ENCODE measurements around the gene TMEM131.

The TMEM131 gene

DNA sequence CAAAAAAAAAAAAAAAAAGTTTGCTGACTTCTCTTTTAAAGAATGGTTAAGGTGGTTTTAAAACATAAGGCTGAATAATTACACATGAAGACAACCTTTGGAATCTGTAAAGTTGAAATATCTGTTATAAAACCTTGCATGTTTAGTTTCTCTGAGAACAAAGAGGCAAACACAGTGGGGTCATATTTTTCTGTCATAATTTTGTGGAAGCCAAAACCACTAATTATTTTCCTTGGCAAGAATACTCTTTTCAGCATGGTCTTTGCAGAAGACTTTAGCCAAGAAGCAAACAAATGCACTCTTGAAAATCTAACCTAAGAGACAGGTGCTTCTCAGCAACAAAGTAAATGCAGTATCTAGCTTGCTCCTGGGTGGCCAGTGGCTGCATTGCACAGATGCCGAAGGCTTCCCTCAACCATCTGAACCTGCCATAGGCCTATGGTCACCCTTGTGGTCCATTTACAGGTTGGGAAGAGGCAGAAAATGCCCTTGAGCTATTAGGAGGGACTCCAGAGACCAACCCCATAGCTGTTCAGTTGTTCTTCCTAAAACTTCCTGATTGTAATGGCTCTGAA lies 237.5 kb downstream of the TMEM131 start:
- Histone ChIP-seq H3K27me3 (ENCODE audit: insufficient read depth, low read length) (no peaks in the 10 kb centered on the region), H2BK12ac (ENCODE audit: low read length) (no peak overlapping the region), H3K4me1 (ENCODE audit: control insufficient read depth in 1 of 2, insufficient read depth in 2 of 2, low read length in 2 of 2) (no peaks in the 10 kb centered on the region), H4K91ac (ENCODE audit: low read depth, low read length) (no peak overlapping the region), H2AK5ac (ENCODE audit: low read length) (no peak overlapping the region), H3K4me3 (ENCODE audit: low read depth, low read length) (no peak overlapping the region), H2BK120ac (ENCODE audit: insufficient read depth, low read length, poor library complexity) (no peak overlapping the region), H3K18ac (ENCODE audit: low read length) (no peak overlapping the region), H4K8ac (ENCODE audit: low read depth, low read length) (no peak overlapping the region), H3K4me2 (ENCODE audit: low read length) (no peak overlapping the region), H3K4ac (ENCODE audit: low read depth, low read length) (no peak overlapping the region), H2AFZ (ENCODE audit: insufficient read depth, low read length, poor library complexity) (no peak overlapping the region), H2BK5ac (ENCODE audit: low read depth, low read length, poor library complexity) (no peak overlapping the region), H3K23ac (ENCODE audit: low read length) (no peak overlapping the region), H3K14ac (ENCODE audit: low read length) (no peak overlapping the region), H4K12ac (ENCODE audit: low read depth, low read length) (no peak overlapping the region), H3K36me3 (ENCODE audit: control insufficient read depth in 1 of 2, insufficient read depth in 2 of 2, low read length in 2 of 2) (peaks cover 35 to 46% of the 10 kb centered on the region in 2 experiments), H3K79me1 (ENCODE audit: low read length) (no peaks in the 10 kb centered on the region), H3K79me2 (ENCODE audit: control insufficient read depth, insufficient read depth, low read length, poor library complexity) (no peaks in the 10 kb centered on the region), H3K27ac (ENCODE audit: low read depth, low read length) (no peak overlapping the region), H3K9ac (ENCODE audit: low read length) (no peak overlapping the region), H3K9me3 (ENCODE audit: insufficient read depth, low read depth, low read length) (no peaks in the 10 kb centered on the region)
- DNase-seq, result no peak
- no CpG with 5 or more reads among the region's 1 CpG for WGBS (ENCODE audit: extremely low coverage, insufficient coverage, insufficient read length)

DNA sequence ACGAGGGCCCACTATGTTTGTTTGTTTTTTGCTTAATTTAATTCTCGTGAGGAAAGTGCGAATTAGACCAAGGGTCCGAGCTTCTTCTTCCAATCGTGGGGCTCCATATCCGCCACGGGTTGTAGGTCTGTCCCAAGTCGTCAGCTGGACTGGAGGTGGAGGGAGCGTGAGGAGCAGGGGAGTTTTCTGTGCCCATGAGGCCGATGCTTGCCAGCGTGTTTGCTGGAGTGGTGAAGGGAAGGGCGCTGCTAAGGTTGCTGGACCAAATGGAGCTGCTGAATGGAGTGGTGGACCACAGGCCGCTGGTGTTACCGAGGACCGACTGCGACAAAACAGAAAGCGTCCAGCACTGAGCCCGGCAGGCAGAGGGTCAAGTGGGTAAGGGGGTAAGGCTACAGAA lies 238.7 kb downstream of the TMEM131 start:
- WGBS (ENCODE audit: extremely low coverage, insufficient coverage, insufficient read length), result no CpG with 5 or more reads among the region's 18 CpGs
- Histone ChIP-seq H3K4me2 (ENCODE audit: low read length) (no peak overlapping the region), H2AK5ac (ENCODE audit: low read length) (no peak overlapping the region), H2AFZ (ENCODE audit: insufficient read depth, low read length, poor library complexity) (no peak overlapping the region), H3K27ac (ENCODE audit: low read depth, low read length) (no peak overlapping the region), H3K36me3 (ENCODE audit: control insufficient read depth in 1 of 2, insufficient read depth in 2 of 2, low read length in 2 of 2) (peaks cover 32 to 39% of the 10 kb centered on the region in 2 experiments), H4K12ac (ENCODE audit: low read depth, low read length) (no peak overlapping the region), H3K79me2 (ENCODE audit: control insufficient read depth, insufficient read depth, low read length, poor library complexity) (no peaks in the 10 kb centered on the region), H2BK5ac (ENCODE audit: low read depth, low read length, poor library complexity) (no peak overlapping the region), H3K4me3 (ENCODE audit: low read depth, low read length) (no peak overlapping the region), H3K9ac (ENCODE audit: low read length) (no peak overlapping the region), H3K14ac (ENCODE audit: low read length) (no peak overlapping the region), H3K9me3 (ENCODE audit: insufficient read depth, low read depth, low read length) (no peaks in the 10 kb centered on the region), H3K79me1 (ENCODE audit: low read length) (no peaks in the 10 kb centered on the region), H3K27me3 (ENCODE audit: insufficient read depth, low read length) (no peaks in the 10 kb centered on the region), H2BK120ac (ENCODE audit: insufficient read depth, low read length, poor library complexity) (no peak overlapping the region), H2BK12ac (ENCODE audit: low read length) (no peak overlapping the region), H3K18ac (ENCODE audit: low read length) (no peak overlapping the region), H4K91ac (ENCODE audit: low read depth, low read length) (no peak overlapping the region), H3K23ac (ENCODE audit: low read length) (no peak overlapping the region), H4K8ac (ENCODE audit: low read depth, low read length) (no peak overlapping the region), H3K4ac (ENCODE audit: low read depth, low read length) (no peak overlapping the region), H3K4me1 (ENCODE audit: control insufficient read depth in 1 of 2, insufficient read depth in 2 of 2, low read length in 2 of 2) (no peaks in the 10 kb centered on the region)
- DNase-seq, result no peak

- peaks cover 0 to 3% of the 10 kb centered on the region in 2 experiments for H3K4me1 ChIP-seq (ENCODE audit: control insufficient read depth in 1 of 2, insufficient read depth in 2 of 2, low read length in 2 of 2)
- peaks cover 21 to 25% of the 10 kb centered on the region in 2 experiments for H3K36me3 ChIP-seq (ENCODE audit: control insufficient read depth in 1 of 2, insufficient read depth in 2 of 2, low read length in 2 of 2)
- no peak overlapping the region for H4K8ac ChIP-seq (ENCODE audit: low read depth, low read length)
- no peak for DNase-seq
- no peaks in the 10 kb centered on the region for H3K79me2 ChIP-seq (ENCODE audit: control insufficient read depth, insufficient read depth, low read length, poor library complexity)
- no peaks in the 10 kb centered on the region for H3K79me1 ChIP-seq (ENCODE audit: low read length)
- no CpG with 5 or more reads among the region's 2 CpGs for WGBS (ENCODE audit: extremely low coverage, insufficient coverage, insufficient read length)
- no peak overlapping the region for H3K27ac ChIP-seq (ENCODE audit: low read depth, low read length)
- no peak overlapping the region for H3K4me2 ChIP-seq (ENCODE audit: low read length)
- no peak overlapping the region for H3K4me3 ChIP-seq (ENCODE audit: low read depth, low read length)
- no peak overlapping the region for H3K18ac ChIP-seq (ENCODE audit: low read length)
- no peak overlapping the region for H2BK5ac ChIP-seq (ENCODE audit: low read depth, low read length, poor library complexity)
- no peak overlapping the region for H3K23ac ChIP-seq (ENCODE audit: low read length)
- H2AFZ ChIP-seq (ENCODE audit: insufficient read depth, low read length, poor library complexity), result no peak overlapping the region
- no peak overlapping the region for H3K9ac ChIP-seq (ENCODE audit: low read length)
- no peaks in the 10 kb centered on the region for H3K9me3 ChIP-seq (ENCODE audit: insufficient read depth, low read depth, low read length)
- no peak overlapping the region for H4K12ac ChIP-seq (ENCODE audit: low read depth, low read length)
- no peak overlapping the region for H2BK120ac ChIP-seq (ENCODE audit: insufficient read depth, low read length, poor library complexity)
- H2BK12ac ChIP-seq (ENCODE audit: low read length), result no peak overlapping the region
- H3K4ac ChIP-seq (ENCODE audit: low read depth, low read length), result no peak overlapping the region
- no peaks in the 10 kb centered on the region for H3K27me3 ChIP-seq (ENCODE audit: insufficient read depth, low read length)
- H4K91ac ChIP-seq (ENCODE audit: low read depth, low read length), result no peak overlapping the region
- no peak overlapping the region for H2AK5ac ChIP-seq (ENCODE audit: low read length)
- no peak overlapping the region for H3K14ac ChIP-seq (ENCODE audit: low read length)
Observed at GRCh38 chr2:97755491-97755890, 240.3 kb downstream of the TMEM131 start.

DNA sequence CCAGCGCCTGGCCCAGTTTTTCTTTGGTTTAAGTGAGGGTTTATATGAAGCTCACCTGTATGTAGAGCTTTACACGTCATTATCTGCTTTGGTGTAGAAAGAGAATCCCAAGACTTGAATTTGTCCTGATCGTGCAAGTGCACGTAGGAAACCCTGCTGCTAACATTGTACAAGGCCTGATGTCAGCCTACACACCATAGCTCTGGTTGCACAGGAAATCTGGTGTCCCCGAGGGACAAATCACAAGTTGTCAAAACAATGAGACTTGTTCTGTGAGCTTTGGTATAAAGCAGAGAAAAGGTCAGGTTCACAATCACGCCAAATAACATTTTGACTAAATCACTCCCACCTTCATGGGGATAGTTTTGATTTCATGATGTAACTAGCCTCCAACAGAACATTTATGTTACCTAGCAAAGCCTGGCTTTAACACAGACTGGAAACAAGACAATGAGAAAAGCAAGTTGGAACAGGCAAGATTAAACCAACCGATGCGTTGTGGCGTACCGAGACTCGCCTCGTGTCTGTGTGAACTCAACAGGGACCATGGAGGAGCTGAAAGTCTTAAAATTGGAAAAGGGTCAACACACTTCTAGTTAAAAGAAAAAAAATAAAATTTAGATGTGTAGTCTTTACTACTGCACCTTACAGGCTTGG lies 240.9 kb downstream of the TMEM131 start:
- Histone ChIP-seq H3K27ac (ENCODE audit: low read depth, low read length) (no peak overlapping the region), H3K79me1 (ENCODE audit: low read length) (no peaks in the 10 kb centered on the region), H2BK12ac (ENCODE audit: low read length) (no peak overlapping the region), H3K79me2 (ENCODE audit: control insufficient read depth, insufficient read depth, low read length, poor library complexity) (no peaks in the 10 kb centered on the region), H3K9me3 (ENCODE audit: insufficient read depth, low read depth, low read length) (no peaks in the 10 kb centered on the region), H4K8ac (ENCODE audit: low read depth, low read length) (no peak overlapping the region), H3K14ac (ENCODE audit: low read length) (no peak overlapping the region), H4K91ac (ENCODE audit: low read depth, low read length) (no peak overlapping the region), H2BK5ac (ENCODE audit: low read depth, low read length, poor library complexity) (no peak overlapping the region), H3K4me1 (ENCODE audit: control insufficient read depth in 1 of 2, insufficient read depth in 2 of 2, low read length in 2 of 2) (peaks cover 0 to 3% of the 10 kb centered on the region in 2 experiments), H3K4ac (ENCODE audit: low read depth, low read length) (no peak overlapping the region), H3K4me2 (ENCODE audit: low read length) (no peak overlapping the region), H2AFZ (ENCODE audit: insufficient read depth, low read length, poor library complexity) (no peak overlapping the region), H3K18ac (ENCODE audit: low read length) (no peak overlapping the region), H3K36me3 (ENCODE audit: control insufficient read depth in 1 of 2, insufficient read depth in 2 of 2, low read length in 2 of 2) (peaks cover 17 to 20% of the 10 kb centered on the region in 2 experiments), H3K27me3 (ENCODE audit: insufficient read depth, low read length) (no peaks in the 10 kb centered on the region), H2AK5ac (ENCODE audit: low read length) (no peak overlapping the region), H3K23ac (ENCODE audit: low read length) (no peak overlapping the region), H2BK120ac (ENCODE audit: insufficient read depth, low read length, poor library complexity) (no peak overlapping the region), H3K9ac (ENCODE audit: low read length) (no peak overlapping the region), H3K4me3 (ENCODE audit: low read depth, low read length) (no peak overlapping the region), H4K12ac (ENCODE audit: low read depth, low read length) (no peak overlapping the region)
- DNase-seq, result no peak
- WGBS (ENCODE audit: extremely low coverage, insufficient coverage, insufficient read length), result no CpG with 5 or more reads among the region's 12 CpGs
